Motor neuron (in vitro differentiated cells): ENCODE measurements around the gene FAM78A. TPM values are rescaled to one million over a fixed set of nuclear protein-coding genes. Genes with fewer than 3 reads are reported as not detected.
"Not testable (repeated sequence)": the region's sequence is repeated elsewhere in the genome, so short reads cannot be mapped to it uniquely, and the experiment has no call there.

Source experiments
- ATAC-seq, 8 experiments: fragments of 200-7000 bp; cut with Tn5 transposase; replicated peaks in 6 of 8; 2 replicates each; pipeline ENCODE4 v1.8.0; 2021; ENCODE audit warnings: mild to moderate bottlenecking in 8 of 8, moderate library complexity in 8 of 8
- H3K27ac ChIP-seq, 2 donors: fragments of 250-450 bp; sonication (Bioruptor Pico); 2 replicates each; pipeline ENCODE4 v1.9.0; 2021; ENCODE audit warnings: antibody characterized with exemption in 2 of 2, mild to moderate bottlenecking in 2 of 2, moderate library complexity in 1 of 2
- H3K4me1 ChIP-seq, 2 donors: fragments of 250-450 bp; sonication (Bioruptor Pico); replicated peaks in 1 of 2; 2 replicates each; pipeline ENCODE4 v1.6.1; 2021; ENCODE audit warnings: antibody characterized with exemption in 2 of 2, mild to moderate bottlenecking in 2 of 2, moderate library complexity in 1 of 2
- H3K4me3 ChIP-seq, 5 donors: fragments of 250-450 bp; sonication (Bioruptor Pico); 2 replicates each; pipeline ENCODE4 v1.9.0; 2021; ENCODE audit warnings: antibody characterized with exemption in 5 of 5, mild to moderate bottlenecking in 5 of 5, moderate library complexity in 4 of 5
- WGBS, 10 experiments: fragments of 450-650 bp; shearing (Covaris generic); methylation state at CpG; one replicate each; pipeline ENCODE4 v1.0.0; 2022; 5-methylcytosine and 5-hydroxymethylcytosine counted together
- in situ Hi-C, 9 experiments: fragments of 400-800 bp; cut with MboI; loops; one replicate each; pipeline ENCODE4 v1.15.0; 2021; ENCODE audit warnings: low sequenced_read_pairs in 9 of 9, low pct_unique_long_range_greater_than_20kb in 2 of 9; ENCODE audit not compliant: unreplicated experiment in 9 of 9
- total RNA-seq, 8 experiments: library from RNA; unstranded; fragments of 300-600 nt; gene quantifications; 2 replicates each; pipeline versions ENCODE4 v1.2.3 to v1.2.4, GENCODE V29; 2022

FAM78A gene
- total RNA-seq, 8 experiments from 2014 or later = 0.50 to 1.5 (median 0.88) TPM

DNA sequence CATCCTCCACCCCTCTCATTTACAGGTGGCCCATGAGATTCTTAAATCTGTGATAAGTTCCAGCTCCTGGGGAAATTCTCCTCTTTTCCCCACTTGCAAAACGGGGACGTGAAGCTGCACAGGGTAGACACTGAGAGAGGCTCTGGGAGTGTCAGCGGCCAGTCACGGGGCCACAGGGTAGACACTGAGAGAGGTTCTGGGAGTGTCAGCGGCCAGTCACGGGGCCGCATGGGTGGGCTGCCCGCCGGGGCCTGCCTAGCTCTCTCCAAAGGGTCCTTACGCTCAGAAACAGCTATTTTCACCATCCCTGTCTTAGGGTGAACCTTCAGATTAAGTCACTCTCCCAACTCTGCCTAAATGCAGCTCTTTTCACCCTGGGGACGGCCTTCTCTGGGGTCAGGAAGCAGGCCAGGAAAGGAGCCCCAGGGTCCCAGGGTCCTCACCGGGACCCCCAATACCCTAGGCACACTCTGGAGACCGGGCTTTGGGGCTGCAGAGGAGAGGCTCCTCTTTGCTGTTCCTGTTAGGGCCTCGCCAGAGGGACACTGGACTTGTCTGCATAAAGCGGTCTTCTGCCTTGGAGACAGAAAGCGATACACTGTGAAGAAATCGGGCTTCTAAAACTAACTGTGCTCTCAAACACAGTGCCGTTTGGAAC is 1.5 kb downstream of the FAM78A start:
- Histone ChIP-seq H3K4me3 (no peak overlapping the region), H3K4me1 (peaks cover 10 to 15% of the 10 kb centered on the region in 2 donors), H3K27ac (peak overlapping the region; percentile 26 to 33)
- no peak for ATAC-seq
- 84 to 100% (median 93%) methylated on average over 1 to 11 of the region's 18 CpGs; no CpG with 5 or more reads in 2 of the 10 experiments for WGBS, 10 experiments
- in situ Hi-C loops = no loop called here

DNA sequence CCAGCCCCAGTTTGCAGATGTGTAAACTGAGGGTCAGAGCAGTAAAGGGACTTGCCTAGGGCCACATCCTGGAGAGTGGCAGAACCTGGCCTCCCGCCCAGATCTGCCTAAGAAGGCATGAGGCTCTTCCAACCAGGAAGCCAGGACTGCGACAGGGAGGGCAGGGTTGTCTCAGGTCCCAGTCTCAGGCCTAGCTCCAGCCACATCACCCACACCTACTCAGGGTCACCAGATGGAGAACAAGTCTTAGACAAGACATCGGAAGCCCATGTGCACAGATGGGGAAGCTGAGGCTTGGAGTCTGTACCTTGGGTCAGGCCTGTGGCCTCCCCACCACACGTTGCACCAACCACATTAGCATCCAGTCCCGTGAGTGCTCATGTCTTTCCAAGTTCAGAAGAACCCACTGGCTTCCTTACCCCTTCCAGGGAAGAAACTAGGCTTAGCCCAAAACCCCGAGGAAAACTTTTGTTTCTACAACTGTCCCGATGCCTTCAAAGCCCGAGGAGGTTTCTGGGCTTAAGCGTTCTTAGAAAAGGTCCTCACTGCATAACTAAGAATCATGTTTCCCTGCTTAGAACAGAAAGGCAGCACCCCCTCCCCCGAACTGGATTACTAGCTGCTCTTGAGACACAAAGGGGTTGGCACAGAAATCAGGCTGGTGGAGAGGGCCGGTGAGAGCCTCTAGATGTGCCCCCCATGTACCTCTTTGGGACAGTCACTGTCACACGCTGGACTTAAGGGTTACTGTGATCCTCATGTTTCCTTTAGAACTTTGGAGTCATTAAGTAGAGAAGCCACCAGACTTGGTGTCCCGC is 2.2 kb downstream of the FAM78A start:
- 40 to 100% (median 82%) methylated on average over 1 to 6 of the region's 13 CpGs; no CpG with 5 or more reads in 3 of the 10 experiments for WGBS, 10 experiments
- no peak for ATAC-seq
- H3K27ac ChIP-seq = peak overlapping the region in 1 of 2 donors; percentile 29
- H3K4me3 ChIP-seq = no peak overlapping the region
- in situ Hi-C loops = no loop called here
- H3K4me1 ChIP-seq = peaks cover 10 to 15% of the 10 kb centered on the region in 2 donors

GRCh38 chr9:131273146-131273855 is 3.0 kb downstream of the FAM78A start:
- WGBS, 10 experiments = 78 to 100% (median 90%) methylated on average over 3 to 11 of the region's 22 CpGs; no CpG with 5 or more reads in 2 of the 10 experiments
- no peak overlapping the region for H3K27ac ChIP-seq
- H3K4me1 ChIP-seq = peaks cover 10 to 15% of the 10 kb centered on the region in 2 donors
- in situ Hi-C loops = no loop called here
- no peak overlapping the region for H3K4me3 ChIP-seq
- no peak for ATAC-seq

DNA sequence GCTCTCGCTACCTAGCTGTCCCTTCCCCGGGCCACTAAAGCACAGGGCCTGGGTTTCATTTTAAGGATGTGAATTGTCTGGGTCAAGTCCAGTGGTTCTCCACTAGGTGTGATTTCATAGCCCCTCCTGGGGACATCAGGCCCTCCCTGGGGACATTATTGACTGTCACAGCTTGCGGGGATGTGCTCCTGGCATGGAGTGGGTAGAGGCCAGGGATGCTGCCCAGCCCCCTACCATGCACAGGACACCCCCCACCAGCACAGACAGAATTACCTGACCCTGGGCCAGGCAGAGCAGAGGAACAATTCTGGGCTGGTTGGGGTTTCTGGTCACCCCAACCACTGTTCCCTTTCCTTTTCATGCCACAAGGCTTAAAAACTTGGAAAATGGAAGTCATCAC is 4.1 kb downstream of the FAM78A start:
- 86 to 100% (median 100%) methylated on average over 1 to 3 of the region's 3 CpGs; no CpG with 5 or more reads in 4 of the 10 experiments for WGBS, 10 experiments
- in situ Hi-C loops = no loop called here
- no peak for ATAC-seq
- peak overlapping the region; percentile 37 for H3K27ac ChIP-seq
- H3K4me3 ChIP-seq = no peak overlapping the region
- peaks cover 10 to 15% of the 10 kb centered on the region in 2 donors for H3K4me1 ChIP-seq

- in situ Hi-C loops = no loop called here
- peaks cover 10 to 15% of the 10 kb centered on the region in 2 donors for H3K4me1 ChIP-seq
- WGBS, 10 experiments = 21 to 100% (median 60%) methylated on average over 1 to 3 of the region's 6 CpGs; no CpG with 5 or more reads in 5 of the 10 experiments
- ATAC-seq = no peak
- H3K27ac ChIP-seq = peak overlapping the region; percentile 31 to 64
- H3K4me3 ChIP-seq = no peak overlapping the region
Measured at GRCh38 chr9:131271506-131271931, 4.8 kb downstream of the FAM78A start.

- WGBS, 10 experiments = 100% methylated on average over 1 of the region's 1 CpG; no CpG with 5 or more reads in 9 of the 10 experiments
- H3K4me3 ChIP-seq, H3K4me1 ChIP-seq, ATAC-seq, in situ Hi-C loops: not testable (repeated sequence)
- H3K27ac ChIP-seq = peak overlapping the region in 1 of 2 donors; percentile 64
Measured at GRCh38 chr9:131271016-131271273, 5.4 kb downstream of the FAM78A start.

- WGBS, 10 experiments = 62 to 100% (median 87%) methylated on average over 1 to 7 of the region's 20 CpGs; no CpG with 5 or more reads in 4 of the 10 experiments
- peak overlapping the region in 1 of 2 donors; percentile 64 for H3K27ac ChIP-seq
- peaks cover 5 to 7% of the 10 kb centered on the region in 2 donors for H3K4me1 ChIP-seq
- in situ Hi-C loops = no loop called here
- peak in 5 of 8 experiments; percentile 55 to 85 (median 58) for ATAC-seq
- H3K4me3 ChIP-seq = no peak overlapping the region
Measured at GRCh38 chr9:131270171-131271015, 5.9 kb downstream of the FAM78A start.

- H3K4me1 ChIP-seq = peaks cover 5 to 7% of the 10 kb centered on the region in 2 donors
- H3K27ac ChIP-seq = peak overlapping the region; percentile 4 to 37
- ATAC-seq = peak in 4 of 8 experiments; percentile 23 to 41 (median 27)
- 78 to 100% (median 85%) methylated on average over 3 to 16 of the region's 26 CpGs; no CpG with 5 or more reads in 6 of the 10 experiments for WGBS, 10 experiments
- in situ Hi-C loops = no loop called here
- H3K4me3 ChIP-seq = no peak overlapping the region
Measured at GRCh38 chr9:131266266-131267229, 9.8 kb downstream of the FAM78A start.

DNA sequence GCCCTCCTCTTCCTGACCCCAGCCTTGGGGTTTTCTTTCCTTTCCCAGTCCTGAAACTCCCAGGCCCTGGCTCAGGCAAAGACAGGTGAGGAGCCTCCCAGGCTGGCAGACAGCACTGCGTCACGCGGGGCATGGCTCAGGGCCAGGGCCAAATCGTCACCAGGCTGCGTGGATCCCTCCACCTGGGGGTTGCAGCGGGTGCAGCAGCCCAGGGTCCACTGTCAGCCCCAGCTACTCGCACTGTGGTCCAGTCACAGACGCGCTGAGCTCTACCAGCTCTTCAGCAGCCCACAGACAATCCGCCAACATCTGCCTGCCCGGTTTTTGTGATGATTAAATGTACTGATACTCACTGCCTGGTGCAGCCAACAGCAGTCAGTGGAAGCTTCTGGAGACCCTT is 12.1 kb downstream of the FAM78A start:
- in situ Hi-C loops = no loop called here
- peak in 1 of 8 experiments; percentile 22 for ATAC-seq
- no peak overlapping the region for H3K4me3 ChIP-seq
- peak overlapping the region in 1 of 2 donors; percentile 27 for H3K27ac ChIP-seq
- peaks cover 0 to 2% of the 10 kb centered on the region in 2 donors for H3K4me1 ChIP-seq
- 70 to 94% (median 88%) methylated on average over 1 to 10 of the region's 11 CpGs; no CpG with 5 or more reads in 3 of the 10 experiments for WGBS, 10 experiments

DNA sequence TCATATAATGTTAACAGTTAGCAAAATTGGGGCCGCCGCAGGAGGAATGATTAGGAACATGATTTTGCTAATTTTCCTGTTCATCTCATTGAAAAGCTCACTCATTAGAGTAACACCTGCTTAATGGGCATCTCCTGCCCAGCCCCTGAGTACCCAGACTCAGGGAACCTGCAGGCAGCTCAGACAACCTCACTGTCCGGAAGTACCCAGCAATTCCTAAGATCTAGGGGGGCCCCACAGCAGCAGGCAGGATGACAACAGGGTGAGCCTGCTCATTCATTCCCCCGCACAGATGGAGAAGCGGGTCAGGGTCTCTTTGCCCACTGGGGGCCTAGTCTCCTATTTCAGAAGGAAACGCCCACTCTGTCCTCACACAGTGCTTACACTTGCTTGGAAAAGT is 12.6 kb downstream of the FAM78A start:
- Histone ChIP-seq H3K27ac (peak overlapping the region in 1 of 2 donors; percentile 27), H3K4me3 (no peak overlapping the region), H3K4me1 (peaks cover 0 to 2% of the 10 kb centered on the region in 2 donors)
- in situ Hi-C loops = no loop called here
- 65 to 100% (median 85%) methylated on average over 1 to 6 of the region's 6 CpGs; no CpG with 5 or more reads in 3 of the 10 experiments for WGBS, 10 experiments
- ATAC-seq = no peak

DNA sequence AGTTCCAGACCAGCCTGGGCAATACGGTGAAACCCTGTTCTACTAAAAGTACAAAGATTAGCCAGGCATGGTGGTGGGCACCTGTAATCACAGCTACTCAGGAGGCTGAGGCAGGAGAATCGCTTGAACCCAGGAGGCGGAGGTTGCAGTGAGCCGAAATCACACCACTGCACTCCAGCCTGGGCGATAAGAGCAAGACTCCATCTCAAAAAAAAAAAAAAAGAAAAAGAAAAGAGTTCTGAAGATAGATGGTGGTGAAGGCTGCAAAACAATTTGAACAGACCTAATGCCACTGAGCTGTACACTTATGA is 13.3 kb downstream of the FAM78A start:
- H3K4me1 ChIP-seq, H3K27ac ChIP-seq, in situ Hi-C loops, ATAC-seq, H3K4me3 ChIP-seq: not testable (repeated sequence)
- WGBS, 10 experiments = 88 to 100% (median 91%) methylated on average over 1 to 5 of the region's 5 CpGs; no CpG with 5 or more reads in 4 of the 10 experiments
